IMR-90 (cell line): ENCODE data around the gene COX4I1. TPM values are rescaled to one million over a fixed set of nuclear protein-coding genes. Genes with fewer than 3 reads are reported as not detected.

Experiments
- ATAC-seq: fragments of 200-7000 bp; cut with Tn5 transposase; 2 replicates; pipeline ENCODE4 v1.9.1; 2020; ENCODE audit warnings: low read depth, mild to moderate bottlenecking, moderate library complexity
- BruUV-seq: library from RNA; stranded (reverse); fragments of 400-500 nt; replicated peaks from 2 replicates; lab custom pipeline; 2021; lab: Mats Ljungman, UMichigan
- CTCF ChIA-PET: fragments of 300-600 bp; formaldehyde crosslinking; extraction: SDS; loops from one replicate; lab custom pipeline; 2021; ENCODE audit warnings: antibody characterized with exemption; lab: Yijun Ruan, JAX
- POLR2A ChIA-PET: fragments of 300-600 bp; sonication (Branson Sonifier 250); formaldehyde crosslinking; loops from one replicate; lab custom pipeline; 2022; ENCODE audit warnings: antibody characterized with exemption; ENCODE audit not compliant: unreplicated experiment; lab: Charles Lee
- DNase-seq: peaks from one replicate; pipeline ENCODE4 v3.0.0; 2013
- H2AFZ ChIP-seq: replicated peaks from 2 replicates; pipeline ENCODE3; 2013; ENCODE audit warnings: low read length, mild to moderate bottlenecking; ENCODE audit not compliant: poor library complexity
- H2AK5ac ChIP-seq: 2 replicates; pipeline ENCODE4 v1.6.1; 2013; ENCODE audit warnings: low read depth, low read length, inconsistent platforms
- H2AK9ac ChIP-seq: replicated peaks from 2 replicates; pipeline ENCODE3; 2013; ENCODE audit warnings: mild to moderate bottlenecking, low read depth, low read length, moderate library complexity; ENCODE audit not compliant: poor library complexity
- H2BK120ac ChIP-seq: 2 replicates; pipeline ENCODE4 v1.6.1; 2013; ENCODE audit warnings: low read depth, low read length, inconsistent platforms
- H2BK15ac ChIP-seq: 3 replicates; pipeline ENCODE4 v1.6.1; 2013; ENCODE audit warnings: low read depth, low read length, inconsistent platforms
- H2BK20ac ChIP-seq: 2 replicates; pipeline ENCODE4 v1.6.1; 2013; ENCODE audit warnings: low read depth, mild to moderate bottlenecking, inconsistent platforms, low read length, moderate library complexity
- H2BK5ac ChIP-seq: 2 replicates; pipeline ENCODE4 v1.6.1; 2013; ENCODE audit warnings: mild to moderate bottlenecking, low read depth, low read length, inconsistent platforms; ENCODE audit not compliant: poor library complexity, severe bottlenecking
- H3K14ac ChIP-seq: replicated peaks from 2 replicates; pipeline ENCODE4 v1.6.1; 2013; ENCODE audit warnings: low read depth, low read length, inconsistent platforms
- H3K18ac ChIP-seq: 2 replicates; pipeline ENCODE4 v1.6.1; 2013; ENCODE audit warnings: low read depth, low read length, control low read depth
- H3K23ac ChIP-seq: 2 replicates; pipeline ENCODE4 v1.6.1; 2013; ENCODE audit warnings: low read depth, low read length, inconsistent platforms
- H3K27ac ChIP-seq: 2 replicates; pipeline ENCODE4 v1.5.1; 2013; ENCODE audit warnings: mild to moderate bottlenecking, control low read depth, low read length; ENCODE audit not compliant: insufficient read depth
- H3K27me3 ChIP-seq: 2 replicates; pipeline ENCODE4 v1.6.1; 2013; ENCODE audit warnings: low read length; ENCODE audit not compliant: control insufficient read depth, insufficient read depth
- H3K36me3 ChIP-seq: 2 replicates; pipeline ENCODE4 v1.6.1; 2013; ENCODE audit warnings: low read length, mixed read lengths; ENCODE audit not compliant: control insufficient read depth, insufficient read depth
- H3K4ac ChIP-seq: 2 replicates; pipeline ENCODE4 v1.6.1; 2013; ENCODE audit warnings: low read depth, low read length, inconsistent platforms
- H3K4me1 ChIP-seq: 2 replicates; pipeline ENCODE4 v1.6.1; 2013; ENCODE audit warnings: low read length, mixed read lengths; ENCODE audit not compliant: control insufficient read depth, insufficient read depth
- H3K4me2 ChIP-seq: 2 replicates; pipeline ENCODE4 v1.6.1; 2013; ENCODE audit warnings: low read depth, mild to moderate bottlenecking, control low read depth, low read length, moderate library complexity
- H3K4me3 ChIP-seq: 2 replicates; pipeline ENCODE4 v1.5.1; 2013; ENCODE audit warnings: low read depth, mild to moderate bottlenecking, control low read depth, low read length, moderate library complexity; ENCODE audit not compliant: insufficient read depth
- H3K56ac ChIP-seq: 2 replicates; pipeline ENCODE4 v1.6.1; 2013; ENCODE audit warnings: low read length, inconsistent platforms; ENCODE audit not compliant: insufficient read depth; ENCODE audit errors: extremely low read depth
- H3K79me1 ChIP-seq, 2 experiments: 2 replicates each; pipeline ENCODE4 v1.6.1; 2013; ENCODE audit warnings: low read length in 2 of 2, inconsistent platforms in 1 of 2, low read depth in 1 of 2
- H3K9ac ChIP-seq: 2 replicates; pipeline ENCODE4 v1.6.1; 2013; ENCODE audit warnings: low read depth, low read length, control low read depth
- H3K9me1 ChIP-seq: 2 replicates; pipeline ENCODE4 v1.6.1; 2013; ENCODE audit warnings: low read length, inconsistent platforms; ENCODE audit not compliant: insufficient read depth
- H3K9me3 ChIP-seq: 2 replicates; pipeline ENCODE4 v1.6.1; 2013; ENCODE audit warnings: low read length; ENCODE audit not compliant: control insufficient read depth, insufficient read depth
- H4K20me1 ChIP-seq: 2 replicates; pipeline ENCODE4 v1.6.1; 2013; ENCODE audit warnings: low read length, inconsistent platforms; ENCODE audit not compliant: insufficient read depth
- H4K5ac ChIP-seq: 2 replicates; pipeline ENCODE4 v1.6.1; 2013; ENCODE audit warnings: mild to moderate bottlenecking, low read depth, low read length, control low read depth
- H4K8ac ChIP-seq, 2 experiments: 2 replicates each; pipeline ENCODE4 v1.6.1; 2013; ENCODE audit warnings: low read depth in 2 of 2, low read length in 2 of 2, control low read depth in 1 of 2, inconsistent platforms in 1 of 2
- H4K91ac ChIP-seq: 2 replicates; pipeline ENCODE4 v1.6.1; 2013; ENCODE audit warnings: low read depth, low read length, inconsistent platforms; ENCODE audit not compliant: insufficient read depth
- BHLHE40 ChIP-seq: fragments of 150-350 bp; IDR thresholded peaks from 2 replicates; pipeline ENCODE4 v1.6.1; 2016; ENCODE audit warnings: mild to moderate bottlenecking, low read depth, low read length
- CEBPB ChIP-seq: IDR thresholded peaks from 2 replicates; pipeline ENCODE4 v1.6.1; 2012; ENCODE audit warnings: low read depth, low read length, improper control_type of control experiment
- CTCF ChIP-seq: conservative IDR thresholded peaks from 2 replicates; pipeline ENCODE4 v1.5.1; 2012; ENCODE audit warnings: mild to moderate bottlenecking, low read depth, low read length, improper control_type of control experiment
- ELK1 ChIP-seq: fragments of 150-350 bp; IDR thresholded peaks from 2 replicates; pipeline ENCODE4 v1.6.1; 2016; ENCODE audit warnings: low read depth, mild to moderate bottlenecking, low read length, moderate library complexity, borderline replicate concordance
- MAFK ChIP-seq: IDR thresholded peaks from 2 replicates; pipeline ENCODE4 v1.6.1; 2012; ENCODE audit warnings: low read depth, low read length, improper control_type of control experiment
- MXI1 ChIP-seq: IDR thresholded peaks from 2 replicates; pipeline ENCODE4 v1.6.1; 2012; ENCODE audit warnings: low read depth, mild to moderate bottlenecking, low read length, moderate library complexity, borderline replicate concordance
- SMC3 ChIP-seq: fragments of 150-350 bp; IDR thresholded peaks from 2 replicates; pipeline ENCODE4 v1.6.1; 2016; ENCODE audit warnings: low read depth, mild to moderate bottlenecking, antibody characterized with exemption, low read length, moderate library complexity
- WGBS, 2 experiments: methylation state at CpG; one replicate each; pipeline versions ENCODE4 v1.1.5 to v1.1.7; 2013; ENCODE audit warnings: missing lambda C conversion rate in 2 of 2; ENCODE audit not compliant: insufficient read length in 1 of 2; ENCODE audit errors: extremely low coverage in 2 of 2; 5-methylcytosine and 5-hydroxymethylcytosine counted together
- dilution Hi-C: fragments of 300-500 bp; cut with HindIII; formaldehyde crosslinking; loops from one replicate; pipeline ENCODE4 v1.14.3; 2018; ENCODE audit warnings: low sequenced_read_pairs; ENCODE audit not compliant: unreplicated experiment
- in situ Hi-C: fragments of 300-500 bp; cut with MboI; formaldehyde crosslinking; loops from 3 replicates; pipeline ENCODE4 v1.14.3; 2019; ENCODE audit warnings: low sequenced_read_pairs, inconsistent platforms, mixed read lengths
- intact Hi-C: fragments of 100-400 bp; cut with micrococcal nuclease; formaldehyde crosslinking; loops from 2 replicates; pipeline ENCODE4 v1.10.0; 2022
- polyA plus RNA-seq, 3 experiments: library from polyadenylated mRNA; depleted of rRNA; stranded (reverse); fragments of >200 nt; gene quantifications; 2 replicates each; pipeline ENCODE4 v1.2.3, GENCODE V29; 2012; ENCODE audit warnings: low replicate concordance in 1 of 3
- total RNA-seq: library from RNA; depleted of rRNA; stranded (reverse); fragments of >200 nt; gene quantifications from 2 replicates; pipeline ENCODE4 v1.2.3, GENCODE V29; 2012

COX4I1 gene
- total and polyA plus RNA-seq, 2 of the 4 experiments (the other 2 are of a cell fraction): 397 to 700 TPM

DNA sequence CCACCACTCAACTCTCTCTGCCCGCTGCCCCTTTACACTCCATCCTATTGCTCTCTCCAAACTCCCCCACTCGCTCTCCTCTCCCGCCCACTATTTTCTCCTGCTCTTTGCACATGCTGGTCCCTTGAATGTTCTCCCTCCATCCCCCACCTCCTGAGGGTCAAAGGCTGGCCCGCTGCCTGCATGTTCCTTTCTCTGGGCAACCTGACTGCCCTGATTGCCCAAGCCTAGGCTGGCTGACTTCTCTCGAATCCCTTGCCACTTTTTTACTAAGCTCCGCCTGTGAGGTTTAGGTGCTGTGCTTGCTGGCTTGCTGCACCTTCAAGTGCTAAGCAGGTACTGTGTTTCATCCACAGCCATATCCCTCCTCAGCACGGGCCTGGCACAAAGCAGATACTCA is 2.9 kb upstream of the COX4I1 start:
- dilution Hi-C loops: no loop called here
- WGBS, 2 experiments: 94 to 100% methylated on average over 2 of the region's 7 CpGs
- no TSS peak for BruUV-seq
- Histone ChIP-seq H3K4me1 (peaks cover 2% of the 10 kb centered on the region; the same call in 1 of the 2 replicates), H2AK5ac (no peak overlapping the region), H4K8ac (no peak overlapping the region), H2BK120ac (no peak overlapping the region), H3K4me3 (no peak overlapping the region), H3K14ac (no peak overlapping the region), H4K20me1 (peaks cover 85% of the 10 kb centered on the region), H4K5ac (no peak overlapping the region), H3K9me1 (peaks cover 13% of the 10 kb centered on the region; the same call in 1 of the 2 replicates), H3K9ac (no peak overlapping the region), H2BK20ac (no peak overlapping the region), H3K23ac (no peak overlapping the region), H4K91ac (no peak overlapping the region), H2AK9ac (no peak overlapping the region), H3K4ac (no peak overlapping the region), H3K56ac (no peak overlapping the region), H2BK5ac (no peak overlapping the region), H3K27me3 (no peaks in the 10 kb centered on the region), H3K9me3 (no peaks in the 10 kb centered on the region), H3K27ac (no peak overlapping the region), H3K36me3 (peaks cover 38% of the 10 kb centered on the region), H3K4me2 (no peak overlapping the region), H2BK15ac (no peak overlapping the region), H3K79me1 (peaks cover 50 to 78% of the 10 kb centered on the region in 2 experiments), H2AFZ (no peak overlapping the region), H3K18ac (no peak overlapping the region)
- DNase-seq (no peak), ATAC-seq (no peak)
- ChIA-PET CTCF (no interaction called here), POLR2A (no interaction called here)
- intact Hi-C loops: loop anchor here (5.0 kb wide), 2 partner anchors 44 to 119 kb away; partner anchors contain the start of gene C16orf74
- no peak for TF ChIP-seq SMC3
- TF ChIP-seq MAFK: no peak
- no peak for TF ChIP-seq MXI1
- TF ChIP-seq CEBPB: no peak
- no peak for TF ChIP-seq BHLHE40
- no peak for TF ChIP-seq ELK1
- TF ChIP-seq CTCF: no peak
- in situ Hi-C loops: no loop called here
